SKM-1 treated with dmso at 0.1 percent for 144 hours (cell line): ENCODE measurements around the gene RASSF1.
"Not testable (repeated sequence)": the region's sequence is repeated elsewhere in the genome, so short reads cannot be mapped to it uniquely, and the experiment has no call there.

Experiments
- DNase-seq: peaks from one replicate; lab custom pipeline; 2025; ENCODE audit not compliant: unreplicated experiment; lab: John Stamatoyannopoulos, UW

RASSF1 gene

DNA sequence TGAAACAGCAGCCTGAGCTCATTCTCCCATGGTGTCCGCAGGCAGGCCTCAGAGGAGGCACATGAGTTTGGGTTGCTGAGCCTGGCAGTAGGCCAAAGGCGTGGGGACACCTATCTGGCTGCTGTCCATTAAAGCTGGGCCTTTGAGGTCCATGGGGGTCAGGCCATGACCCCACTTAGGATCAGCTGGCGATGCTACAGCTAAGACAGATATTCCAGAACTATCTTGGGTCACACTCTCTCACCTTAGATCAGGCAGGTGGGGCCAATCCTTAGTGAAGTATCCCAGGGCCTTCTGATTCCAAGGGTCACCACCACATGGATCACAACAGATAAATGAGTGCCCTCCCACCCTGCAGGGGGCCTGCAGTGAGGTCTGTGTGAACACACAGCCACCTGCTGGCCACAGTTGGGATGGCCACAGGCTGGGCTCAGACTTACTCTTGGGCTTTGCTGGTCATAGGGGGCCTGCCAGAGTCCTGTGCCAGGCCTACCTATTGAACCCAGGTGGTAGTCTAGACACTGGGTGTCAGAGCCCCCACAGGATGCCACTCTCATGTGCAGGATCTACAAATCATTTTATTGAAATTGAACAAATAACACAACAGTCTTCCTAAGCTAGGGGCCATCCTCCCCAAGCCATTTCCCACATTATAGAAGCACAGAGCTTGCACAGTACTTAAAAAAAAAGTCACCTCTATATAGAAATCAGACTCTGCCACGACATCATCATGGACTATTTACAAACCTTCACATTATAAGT, 16.1 kb downstream of the RASSF1 start:
- no peak for DNase-seq

DNA sequence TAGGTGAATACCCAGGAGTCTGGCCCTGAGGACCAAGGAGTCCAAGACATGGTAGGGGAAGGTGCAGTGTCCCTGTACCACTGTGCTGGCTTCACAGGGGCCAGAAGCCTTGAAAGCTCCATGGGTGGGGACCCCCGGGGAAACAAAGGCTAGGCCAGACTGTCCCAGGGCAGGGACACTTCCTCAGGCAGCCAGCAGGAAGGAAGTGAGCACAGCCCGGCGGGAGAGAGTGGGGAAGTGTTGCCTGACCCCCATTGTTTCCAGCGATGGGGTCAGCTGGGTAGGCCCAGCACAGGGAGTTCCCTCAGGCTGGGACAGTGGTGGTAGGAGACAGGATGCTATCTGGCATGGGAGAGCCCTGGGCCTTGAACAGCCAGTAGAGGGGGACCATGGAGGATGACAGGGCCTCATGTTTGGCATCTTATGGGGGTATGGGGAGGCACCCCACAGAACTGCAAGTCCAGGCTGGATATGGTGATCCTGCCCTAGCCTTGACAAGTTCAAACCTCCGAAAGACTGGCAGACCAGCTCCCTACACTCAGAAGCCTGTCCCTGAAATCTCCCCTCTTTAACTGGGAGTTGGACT, 16.9 kb downstream of the RASSF1 start:
- no peak for DNase-seq

GRCh38 chr3:50323092-50323600, 17.5 kb downstream of the RASSF1 start:
- no peak for DNase-seq

DNA sequence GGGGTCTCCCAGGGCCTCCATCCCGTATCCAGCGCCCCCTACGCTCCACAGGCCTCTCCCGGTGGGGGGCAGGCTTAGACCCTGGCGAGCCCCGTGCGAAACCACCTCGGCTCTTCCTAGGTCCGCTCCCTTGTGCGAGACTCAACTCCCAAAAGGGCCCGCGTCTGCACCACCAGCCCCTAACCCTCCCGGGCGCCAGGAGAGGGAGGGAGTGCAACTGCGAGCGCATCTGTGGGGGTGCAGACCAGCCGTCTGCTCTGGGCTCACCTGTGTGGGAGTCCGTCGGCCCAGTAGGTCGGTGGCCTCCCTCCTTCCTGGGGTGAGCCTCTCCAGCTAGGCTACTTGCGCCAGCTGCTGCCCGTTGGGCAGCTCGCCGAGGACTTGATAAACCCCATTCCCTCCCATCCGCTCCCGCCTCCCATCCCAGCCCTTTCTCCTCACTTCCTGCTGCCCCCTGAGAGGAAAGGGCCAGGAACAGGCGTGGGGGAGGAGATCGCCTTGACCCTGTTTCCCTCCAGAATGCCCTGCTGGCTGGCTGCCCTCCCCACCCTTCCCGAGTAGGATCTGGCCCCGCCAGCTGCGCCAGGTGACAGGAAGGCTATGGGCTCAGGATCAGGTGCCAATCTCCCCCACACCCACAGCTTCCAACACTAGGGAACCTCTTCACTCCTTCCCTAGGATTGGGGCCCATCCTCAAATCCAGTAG, 18.1 kb downstream of the RASSF1 start, which contains the start of gene HYAL2:
HYAL2 (minus strand) TSS at position 360 of the 706 bp plus-strand sequence. CDS start 2,256 bp downstream, outside the sequence.
- DNase-seq, result no peak

DNA sequence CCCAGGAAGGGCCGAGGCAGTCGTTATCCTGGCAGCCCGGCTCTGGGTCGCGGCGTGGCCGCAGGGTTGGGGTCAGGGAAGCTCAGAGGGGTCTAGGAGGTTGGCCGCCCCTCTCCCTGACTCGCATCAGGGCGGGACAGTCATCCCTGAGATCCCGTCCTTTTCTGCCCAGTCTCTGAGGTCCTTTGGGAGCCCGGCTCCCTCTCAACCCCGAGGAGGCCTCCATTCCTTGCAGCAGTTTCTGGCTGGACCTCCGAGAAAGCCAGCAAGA, 18.6 kb downstream of the RASSF1 start:
- DNase-seq, result no peak

DNA sequence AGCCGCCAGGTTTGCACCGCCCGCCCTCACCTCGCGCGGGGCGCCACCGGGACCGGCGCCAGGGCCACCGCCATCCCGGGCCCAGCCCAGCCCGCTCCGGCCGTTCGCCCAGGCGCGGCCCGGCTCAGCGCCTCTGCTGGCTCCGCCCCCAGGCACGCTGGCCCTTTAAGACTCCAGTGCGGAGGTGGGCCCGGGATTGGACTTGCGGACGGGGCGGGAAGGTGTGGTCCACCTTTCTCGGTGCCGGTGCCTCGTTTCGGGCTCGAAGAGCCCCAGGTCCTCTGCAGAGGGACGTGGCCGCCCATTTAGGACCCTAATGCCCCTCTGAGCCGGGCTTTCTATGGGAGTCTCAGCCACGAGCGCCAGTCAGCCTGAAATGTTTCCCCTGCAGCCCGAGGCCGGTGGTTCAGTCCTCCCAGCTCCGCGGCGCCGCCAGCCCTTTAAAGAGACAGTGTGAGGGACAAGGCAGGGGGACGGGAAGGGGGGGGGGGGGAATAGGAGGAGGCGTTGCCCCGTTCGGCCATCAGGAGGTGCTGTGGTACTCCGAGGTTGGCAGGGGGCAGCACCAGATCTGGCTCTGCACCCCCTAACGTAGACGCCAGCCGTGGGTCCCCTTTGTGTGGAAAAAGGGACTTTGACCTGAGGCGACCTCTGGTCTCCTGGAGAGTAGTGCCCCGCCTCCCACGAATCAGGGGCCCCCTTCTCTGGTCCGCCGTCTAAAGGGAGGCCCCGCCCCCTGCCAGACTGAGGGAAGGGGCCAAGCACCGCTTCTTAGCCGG, 19.1 kb downstream of the RASSF1 start:
- DNase-seq, result peak; percentile 90

GRCh38 chr3:50320853-50321335, 19.7 kb downstream of the RASSF1 start:
- peak; percentile 44 for DNase-seq

GRCh38 chr3:50319894-50320625, 20.6 kb downstream of the RASSF1 start:
- no peak for DNase-seq

GRCh38 chr3:50319181-50319893, 21.3 kb downstream of the RASSF1 start:
- no peak for DNase-seq

DNA sequence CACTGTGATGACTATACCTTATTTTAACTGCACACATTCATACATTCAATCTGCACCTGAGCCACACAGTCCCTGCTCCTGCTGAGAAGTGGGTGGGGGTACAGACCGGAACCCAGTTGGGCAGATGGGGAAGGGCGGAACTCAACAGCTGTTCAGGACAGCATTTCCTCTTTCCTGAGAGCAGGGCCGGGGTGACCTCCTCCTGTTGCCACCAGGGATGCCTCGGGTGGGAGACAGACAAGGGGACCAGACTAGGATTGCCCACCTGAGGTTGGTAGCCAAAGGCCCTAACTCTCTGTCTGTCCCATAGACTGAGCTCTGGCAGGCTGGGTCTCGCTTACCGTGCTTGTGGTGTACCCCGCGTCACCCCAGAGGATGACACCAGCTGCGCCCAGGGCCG, 22.0 kb downstream of the RASSF1 start:
- no peak for DNase-seq

DNA sequence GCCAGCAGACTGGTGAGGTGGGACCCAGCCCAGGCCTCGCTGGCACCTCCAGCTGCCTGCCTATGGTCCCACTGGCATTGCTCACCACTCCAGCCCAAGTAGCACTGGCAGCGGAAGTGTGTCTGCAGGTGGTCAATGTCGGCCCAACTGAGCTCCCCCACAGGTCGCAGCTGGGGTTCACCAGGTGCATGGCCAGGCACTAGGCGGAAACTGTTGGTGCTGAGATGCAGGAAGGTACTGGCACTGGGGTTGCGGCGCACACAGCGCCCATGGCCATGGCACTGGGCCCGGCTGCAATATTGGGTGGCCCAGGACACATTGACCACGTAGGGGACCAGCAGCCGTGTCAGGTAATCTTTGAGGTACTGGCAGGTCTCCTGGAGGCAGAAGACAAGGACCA, 22.5 kb downstream of the RASSF1 start:
- no peak for DNase-seq

- DNase-seq, result no peak
Observed at GRCh38 chr3:50317300-50317699, 23.3 kb downstream of the RASSF1 start.

DNA sequence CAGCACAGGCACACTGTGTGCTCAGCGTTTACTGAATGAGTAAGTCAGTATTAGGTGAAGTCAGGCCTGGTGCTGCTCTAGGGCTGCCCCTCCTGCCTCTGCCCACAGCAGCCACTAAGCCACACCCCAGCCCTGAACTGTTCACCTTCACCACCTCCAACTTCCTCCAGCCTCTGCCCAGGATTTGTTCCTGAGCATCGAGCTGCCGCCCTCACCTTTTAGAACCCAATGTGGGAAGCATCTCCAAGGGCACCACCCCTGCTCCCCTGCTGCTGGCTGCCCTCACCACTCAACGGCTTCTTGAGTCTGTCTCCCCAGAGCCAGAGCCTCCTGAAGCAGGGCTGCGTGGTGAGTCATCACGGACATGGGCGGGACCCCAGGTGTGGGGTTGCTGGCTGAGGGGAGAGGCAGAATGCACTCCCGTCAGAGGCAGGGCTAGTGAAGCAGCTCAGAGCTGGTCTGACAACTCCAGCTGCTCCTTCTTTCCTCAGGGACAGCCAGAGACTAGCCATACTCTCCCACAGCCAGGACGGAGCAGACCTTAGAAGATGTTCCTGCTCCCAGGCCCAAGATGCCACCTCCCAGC, 23.9 kb downstream of the RASSF1 start:
- no peak for DNase-seq

DNA sequence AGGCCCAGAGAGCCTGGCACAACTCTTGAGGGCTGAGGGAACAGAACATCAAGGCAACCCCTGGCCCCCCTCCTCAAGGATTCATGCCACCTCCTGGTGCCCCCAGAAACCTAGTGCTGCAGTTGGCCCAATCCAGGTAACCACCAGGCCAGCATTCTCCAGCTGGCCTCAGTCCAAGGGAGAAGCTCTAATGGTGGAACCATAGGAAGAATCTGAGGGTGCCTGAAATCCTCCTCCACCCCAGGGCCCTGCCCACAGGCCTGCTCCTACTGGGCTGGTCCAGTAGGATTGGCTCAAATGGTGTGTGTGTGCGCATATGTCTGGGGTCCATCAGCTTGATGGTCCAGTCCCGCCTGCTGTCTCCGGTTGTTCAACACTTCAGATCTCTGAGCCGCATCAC, 25.8 kb downstream of the RASSF1 start:
- no peak for DNase-seq

GRCh38 chr3:50314342-50314741, 26.3 kb downstream of the RASSF1 start:
- no peak for DNase-seq

- not testable (repeated sequence) for DNase-seq
Observed at GRCh38 chr3:50312041-50312440, 28.6 kb downstream of the RASSF1 start.

DNA sequence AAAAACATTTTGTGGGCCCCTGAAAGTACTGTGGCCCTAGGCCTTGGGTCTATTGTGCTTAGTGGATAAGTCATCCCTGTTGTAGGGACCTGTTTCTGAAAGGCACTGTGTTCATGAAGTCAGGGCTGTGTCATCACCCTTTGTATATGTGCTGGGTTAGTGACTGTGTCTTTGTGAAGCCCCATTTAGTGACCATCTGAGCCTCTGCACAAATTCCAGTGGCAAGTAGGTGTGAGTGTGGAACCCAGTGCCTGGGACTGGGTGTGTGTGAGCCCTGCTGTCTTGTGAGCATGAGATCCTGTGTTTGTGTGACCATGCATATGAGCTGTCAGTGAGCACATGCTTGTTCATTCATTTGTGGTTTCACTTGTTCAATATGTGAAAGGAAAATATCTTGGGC, 36.0 kb downstream of the RASSF1 start:
- DNase-seq, result no peak

DNA sequence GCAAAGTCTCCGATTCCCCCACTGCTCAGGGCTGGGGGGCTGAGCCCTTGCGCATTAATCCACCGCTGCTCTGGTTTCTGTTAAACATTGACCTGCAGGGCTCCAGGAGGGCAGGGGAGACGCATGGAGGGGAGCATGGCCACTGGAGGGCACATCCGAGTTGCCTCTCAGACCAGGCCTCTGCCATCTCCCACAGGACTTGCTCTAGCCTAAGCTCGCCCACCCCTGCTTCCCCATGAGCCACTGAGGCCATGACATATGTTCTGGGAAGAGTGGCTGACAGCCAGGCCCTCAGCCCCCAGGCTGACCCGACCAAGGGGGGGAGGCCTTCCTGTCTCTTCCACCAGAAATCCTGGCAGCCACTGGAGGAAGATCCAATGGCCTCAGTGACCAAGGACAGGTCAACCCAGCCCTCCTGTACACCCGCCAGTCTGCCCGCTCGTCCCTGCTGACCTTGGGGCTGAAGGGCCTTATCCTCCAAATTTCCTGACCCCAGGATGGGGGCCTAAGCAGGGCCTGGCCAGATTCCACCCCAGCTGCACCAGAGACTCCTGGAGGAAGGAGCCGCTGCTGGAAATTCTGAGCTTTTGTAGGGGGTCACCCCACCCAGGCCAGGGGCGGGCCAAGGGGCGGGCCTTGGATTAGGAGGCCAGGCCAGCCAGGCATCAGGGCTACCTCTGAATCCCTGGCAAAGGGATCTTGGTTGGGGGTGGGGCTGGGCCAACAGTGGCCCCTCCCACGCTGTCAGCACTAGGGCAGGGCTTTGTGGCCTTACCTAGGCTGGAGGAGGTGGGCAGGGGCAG, 37.4 kb downstream of the RASSF1 start, which contains the start of gene HYAL1:
HYAL1 (minus strand) TSS at position 562 of the 803 bp plus-strand sequence. CDS start 618 bp downstream, outside the sequence.
- DNase-seq, result no peak
